ENCODE measurements around the gene CHPF.

Gene CHPF

GRCh38 chr2:219566640-219567039, 23.0 kb upstream of the CHPF start:
- DNase-seq: no peak

- no peak for DNase-seq
These were observed 21.8 kb upstream of the CHPF start for GRCh38 chr2:219565130-219566080.

- DNase-seq: no peak
These were observed 19.8 kb upstream of the CHPF start for GRCh38 chr2:219563271-219563928.

GRCh38 chr2:219562049-219563020, 18.7 kb upstream of the CHPF start:
- no peak for DNase-seq

DNA sequence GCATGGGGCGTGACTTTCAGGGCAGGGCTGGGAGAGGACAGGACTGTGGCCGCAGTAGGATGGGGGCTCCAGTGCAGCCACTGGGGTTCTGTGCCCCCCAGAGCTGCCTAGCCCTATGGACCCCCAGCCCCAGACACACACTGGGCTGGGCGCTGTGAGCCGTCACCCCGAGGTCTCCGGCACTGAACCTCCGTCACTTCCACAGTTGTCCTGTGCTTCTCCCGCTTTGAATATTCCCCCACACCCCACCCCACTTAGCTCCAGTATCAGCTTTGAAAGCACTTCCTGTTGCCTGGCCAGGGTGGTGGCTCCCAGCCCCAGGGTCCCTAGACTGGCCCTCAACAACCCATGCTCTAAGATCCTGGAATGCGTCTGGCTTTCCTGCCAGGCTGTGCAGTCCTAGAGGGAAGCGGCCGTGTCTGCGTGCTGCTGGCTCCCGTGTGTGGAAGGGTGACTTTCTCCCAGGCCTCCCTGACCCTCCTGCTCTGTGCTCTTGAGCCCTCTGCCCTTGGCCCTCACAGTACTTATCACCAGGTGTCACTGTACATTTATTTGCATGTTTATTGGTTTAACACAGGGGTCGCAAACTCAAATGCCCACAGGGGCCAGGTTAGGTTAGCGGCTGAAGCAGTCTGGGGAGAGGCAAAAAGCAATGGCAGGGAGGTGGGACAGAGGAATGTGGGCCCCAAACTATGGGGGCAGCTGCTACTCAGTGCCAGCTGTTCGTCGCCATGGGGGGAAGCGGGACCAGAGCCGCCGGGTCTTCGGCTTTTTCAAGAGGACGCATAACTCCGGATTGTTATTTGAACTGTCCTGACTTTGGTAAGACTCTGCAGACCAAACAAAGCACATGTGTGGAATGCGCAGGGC, 17.8 kb upstream of the CHPF start:
- no peak for DNase-seq

DNA sequence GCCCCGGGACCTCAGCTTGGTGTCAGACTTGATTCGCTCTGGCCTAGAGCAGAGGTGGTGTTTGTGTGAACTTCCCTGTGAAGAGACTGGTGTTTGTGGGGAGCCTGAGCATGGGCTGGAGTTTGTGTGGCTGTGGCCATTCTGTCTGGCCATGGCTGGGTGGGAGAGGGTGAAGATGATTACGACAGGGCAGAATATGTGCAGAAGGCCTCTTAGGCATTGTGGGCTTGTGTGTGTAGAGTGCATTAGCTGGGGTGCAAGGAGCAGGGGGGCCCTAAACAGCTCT, 17.2 kb upstream of the CHPF start:
- no peak for DNase-seq

DNA sequence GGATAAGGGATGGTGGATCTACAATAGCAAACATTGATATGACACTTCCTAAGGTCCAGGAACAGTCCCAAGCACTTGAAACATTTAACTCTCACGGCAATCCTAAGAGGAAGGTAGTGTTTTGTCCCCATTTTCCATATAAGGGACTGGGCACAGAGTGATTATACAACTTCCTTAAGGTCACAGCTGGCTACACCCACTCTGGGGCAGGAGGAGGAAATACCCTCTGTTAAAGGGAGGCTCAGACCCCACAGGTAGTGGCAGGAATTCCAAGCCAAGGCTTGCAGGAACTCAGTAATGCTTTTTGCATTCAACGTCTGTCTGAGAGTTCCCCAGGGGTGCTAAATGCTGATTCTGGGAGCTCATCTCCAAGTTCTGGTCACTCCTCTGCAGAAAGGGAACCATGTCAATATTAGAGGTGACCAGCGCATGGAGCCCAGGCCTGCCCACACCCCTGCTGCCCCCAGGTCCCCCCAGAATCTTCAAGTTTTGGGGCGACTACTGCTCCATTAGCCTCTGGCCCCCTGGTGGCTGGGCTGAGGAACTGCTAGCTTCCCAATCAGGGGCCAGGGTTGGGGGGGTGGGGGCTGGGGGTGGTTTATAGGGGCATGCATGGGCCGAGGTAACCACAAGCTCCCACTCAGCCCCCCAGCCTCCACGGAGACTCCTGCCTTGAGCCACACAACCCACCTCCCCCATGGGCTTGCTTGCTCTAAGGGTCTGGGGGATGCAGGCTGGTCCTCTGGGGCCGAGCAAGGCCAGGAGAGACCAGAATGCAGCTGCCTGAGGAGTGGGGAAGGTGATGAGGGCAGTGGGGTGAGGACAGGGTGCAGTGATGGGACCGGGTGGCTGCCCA, 16.7 kb upstream of the CHPF start:
- DNase-seq: peak; percentile 46

GRCh38 chr2:219559156-219559915, 15.7 kb upstream of the CHPF start:
- DNase-seq: no peak

GRCh38 chr2:219557791-219558785, 14.5 kb upstream of the CHPF start:
- no peak for DNase-seq

DNA sequence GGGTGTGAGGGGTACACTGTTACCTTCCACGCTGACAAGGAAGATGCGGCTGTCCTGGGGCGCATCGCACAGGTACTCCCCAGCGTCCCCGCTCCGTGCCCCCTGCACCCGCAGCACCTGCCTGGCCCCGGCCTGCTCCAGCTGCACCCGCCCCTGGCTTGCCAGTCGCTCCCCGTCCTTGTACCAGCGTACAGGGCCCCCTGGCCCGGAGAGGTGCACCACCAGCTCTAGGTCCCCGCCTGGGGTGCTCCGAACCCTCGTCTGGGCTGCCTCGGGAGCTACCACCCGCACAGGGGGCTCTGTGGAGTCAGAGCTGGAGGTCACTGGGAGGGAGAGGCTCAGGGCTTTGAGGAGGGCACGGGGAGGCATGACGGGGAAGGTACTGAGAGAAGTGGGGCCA, 13.7 kb upstream of the CHPF start:
- no peak for DNase-seq

DNA sequence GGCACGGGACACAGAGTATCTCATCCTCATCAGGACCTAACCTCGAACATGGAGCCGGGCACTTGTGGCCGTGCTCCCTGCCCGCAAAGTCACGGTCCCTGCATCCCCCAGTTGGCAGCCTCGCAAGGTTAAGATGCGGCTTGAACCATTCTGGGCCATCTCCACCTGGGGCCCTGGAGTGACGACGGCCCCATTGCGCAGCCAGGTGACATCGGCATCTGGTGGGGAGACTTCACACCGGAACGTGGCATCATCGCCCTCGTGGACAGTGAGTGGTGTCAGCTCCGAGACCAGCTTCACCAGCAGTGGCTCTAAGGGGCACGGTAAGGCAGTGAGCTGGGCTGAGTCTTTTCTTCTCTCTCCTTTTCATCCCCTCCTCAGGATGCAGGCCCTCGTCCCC, 12.8 kb upstream of the CHPF start:
- no peak for DNase-seq

- no peak for DNase-seq
These were observed 12.3 kb upstream of the CHPF start for GRCh38 chr2:219555956-219556355.

GRCh38 chr2:219554350-219554749, 10.7 kb upstream of the CHPF start:
- no peak for DNase-seq

- DNase-seq: no peak
These were observed 9.9 kb upstream of the CHPF start for GRCh38 chr2:219553463-219553963.

DNA sequence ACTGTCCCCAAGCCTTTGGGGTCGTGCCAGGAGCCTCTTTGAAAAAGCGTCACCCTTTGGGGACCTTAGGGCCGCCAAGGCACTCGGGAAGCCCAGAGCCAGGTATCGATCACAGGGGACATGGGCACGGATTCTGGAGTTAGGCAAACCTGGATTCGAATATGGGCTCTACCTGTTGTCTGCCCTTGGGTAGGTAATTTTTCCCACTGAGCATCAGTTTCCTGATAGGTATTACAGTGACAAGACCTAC, 9.5 kb upstream of the CHPF start:
- no peak for DNase-seq

DNA sequence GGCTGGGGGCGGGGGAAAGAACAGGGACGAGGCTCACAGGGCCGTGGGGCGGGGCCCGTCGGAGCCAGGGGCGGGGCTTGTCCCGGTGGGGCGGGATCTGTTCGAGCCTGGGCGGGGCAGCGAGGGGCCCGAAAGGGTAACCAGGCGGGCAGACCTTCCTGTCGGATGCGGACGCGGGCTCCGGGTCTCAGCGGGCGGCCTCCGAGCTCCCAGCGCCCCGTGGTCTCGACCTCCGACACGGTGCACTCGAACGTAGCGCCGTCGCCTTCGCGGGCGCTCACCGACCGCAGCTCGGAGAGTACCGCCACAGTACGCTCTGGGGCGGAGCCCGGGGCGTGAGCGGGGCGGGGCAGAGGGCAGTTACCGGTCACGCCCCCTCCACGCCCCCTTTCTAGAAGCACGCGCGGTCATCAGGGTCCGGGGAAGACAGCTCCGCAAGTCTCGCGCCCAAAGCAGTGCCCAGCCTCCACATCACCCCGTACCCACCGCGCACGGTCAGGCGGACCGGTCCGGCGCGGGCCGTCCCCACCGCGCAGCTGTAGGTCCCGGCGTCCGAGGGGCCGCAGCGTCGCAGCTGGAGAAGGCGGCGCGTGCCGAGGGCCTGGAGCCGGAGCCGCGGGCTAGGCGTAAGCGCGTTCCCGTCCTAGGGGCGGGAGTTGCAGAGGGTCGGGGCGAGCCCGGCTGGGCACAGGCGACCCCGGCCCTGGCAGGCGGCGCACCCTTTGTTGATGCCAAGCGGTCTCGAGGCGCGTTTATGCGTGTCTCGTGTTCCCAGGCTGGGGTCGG, 9.0 kb upstream of the CHPF start:
- peak; percentile 86 for DNase-seq

- no peak for DNase-seq
These were observed 8.1 kb upstream of the CHPF start for GRCh38 chr2:219551441-219552381.

Measured in CD4-positive, alpha-beta T cell treated with Interleukin-17A for 4 hours (primary cell).